Keratinocyte (primary cell): ENCODE measurements around the gene RIPK3. TPM values are rescaled to one million over a fixed set of nuclear protein-coding genes. Genes with fewer than 3 reads are reported as not detected.

Experiments
- DNase-seq: peaks from one replicate; pipeline ENCODE4 v3.0.0-alpha.2; 2011; ENCODE audit warnings: low read depth, missing footprints, low spot score
- FAIRE-seq: peaks from 2 replicates; lab custom pipeline; 2011; peaks lifted over from hg19 to GRCh38; lab: Jason Lieb, UNC
- H2AFZ ChIP-seq: 2 replicates; pipeline ENCODE4 v1.6.0; 2012; ENCODE audit warnings: low read length, control low read depth, inconsistent platforms; ENCODE audit not compliant: control insufficient read depth
- H3K27ac ChIP-seq: 2 replicates; pipeline ENCODE4 v1.5.1; 2011; ENCODE audit warnings: low read length; ENCODE audit not compliant: control insufficient read depth, insufficient read depth
- H3K27me3 ChIP-seq: 3 replicates; pipeline ENCODE4 v1.6.0; 2011; ENCODE audit warnings: low read length; ENCODE audit not compliant: control insufficient read depth, insufficient read depth; ENCODE audit errors: extremely low read depth
- H3K36me3 ChIP-seq, 2 experiments: 2 replicates in 1 of 2; 3 replicates in 1 of 2; pipeline ENCODE4 v1.5.1; 2011; ENCODE audit warnings: low read length in 2 of 2, mild to moderate bottlenecking in 1 of 2; ENCODE audit not compliant: control insufficient read depth in 2 of 2, insufficient read depth in 2 of 2; ENCODE audit errors: extremely low read depth in 1 of 2
- H3K4me1 ChIP-seq: 3 replicates; pipeline ENCODE4 v1.5.1; 2011; ENCODE audit warnings: low read length; ENCODE audit not compliant: control insufficient read depth, insufficient read depth; ENCODE audit errors: extremely low read depth
- H3K4me2 ChIP-seq: 3 replicates; pipeline ENCODE4 v1.6.0; 2011; ENCODE audit warnings: low read depth, low read length; ENCODE audit not compliant: control insufficient read depth, insufficient read depth; ENCODE audit errors: extremely low read depth
- H3K4me3 ChIP-seq, 3 experiments: fragments of 200-600 bp in 1 of 3; sonication (generic) in 1 of 3; 2 replicates in 2 of 3; 3 replicates in 1 of 3; pipeline ENCODE4 v1.5.1; 2011 to 2016; ENCODE audit warnings: low read length in 3 of 3, mild to moderate bottlenecking in 3 of 3, control low read depth in 2 of 3, inconsistent platforms in 1 of 3, low read depth in 1 of 3, mixed read lengths in 1 of 3, mixed run types in 1 of 3, moderate library complexity in 1 of 3; ENCODE audit not compliant: control insufficient read depth in 2 of 3, insufficient read depth in 2 of 3; ENCODE audit errors: extremely low read depth in 1 of 3
- H3K79me2 ChIP-seq: 2 replicates; pipeline ENCODE4 v1.6.0; 2012; ENCODE audit warnings: low read length; ENCODE audit not compliant: control insufficient read depth, insufficient read depth
- H3K9ac ChIP-seq: 3 replicates; pipeline ENCODE4 v1.6.0; 2011; ENCODE audit warnings: low read length; ENCODE audit not compliant: control insufficient read depth, insufficient read depth; ENCODE audit errors: extremely low read depth
- H3K9me1 ChIP-seq: 3 replicates; pipeline ENCODE4 v1.6.0; 2011; ENCODE audit warnings: low read length; ENCODE audit not compliant: control insufficient read depth, insufficient read depth; ENCODE audit errors: extremely low read depth
- H3K9me3 ChIP-seq: 2 replicates; pipeline ENCODE4 v1.5.1; 2012; ENCODE audit warnings: low read depth, low read length; ENCODE audit not compliant: control insufficient read depth
- H4K20me1 ChIP-seq: 3 replicates; pipeline ENCODE4 v1.6.0; 2011; ENCODE audit warnings: low read length; ENCODE audit not compliant: control insufficient read depth, insufficient read depth; ENCODE audit errors: extremely low read depth
- CTCF ChIP-seq, 3 experiments: IDR thresholded peaks in 1 of 3; conservative IDR thresholded peaks in 1 of 3; optimal IDR thresholded peaks in 1 of 3; 2 replicates in 2 of 3; 3 replicates in 1 of 3; pipeline versions ENCODE3 to v1.5.1; 2011; ENCODE audit warnings: low read length in 3 of 3, mild to moderate bottlenecking in 3 of 3, moderate library complexity in 2 of 3, control low read depth in 1 of 3, inconsistent platforms in 1 of 3; ENCODE audit not compliant: insufficient read depth in 2 of 3; ENCODE audit errors: extremely low read depth in 1 of 3
- EZH2 ChIP-seq: IDR thresholded peaks from one replicate; pipeline ENCODE4 v1.6.1; 2012; ENCODE audit warnings: inconsistent platforms, mild to moderate bottlenecking, low read length, moderate library complexity
- dilution Hi-C: fragments of 300-500 bp; cut with MboI; formaldehyde crosslinking; loops from one replicate; pipeline ENCODE4 v1.7.0; 2020; ENCODE audit warnings: low sequenced_read_pairs; ENCODE audit not compliant: extremely low pct_ligation_motif_present
- polyA plus RNA-seq, 5 experiments: library from polyadenylated mRNA; depleted of rRNA in 3 of 5; stranded (reverse) in 3 of 5; stranded (forward) in 1 of 5; unstranded in 1 of 5; fragments of >200 nt; gene quantifications; 1 replicate in 1 of 5; 2 replicates in 3 of 5; 3 replicates in 1 of 5; pipeline versions ENCODE4 v1.2.1 to v1.2.3, GENCODE V29; 2011 to 2012; ENCODE audit warnings: missing spikeins in 2 of 5, low read depth in 1 of 5, low replicate concordance in 1 of 5

RIPK3 gene
- polyA plus RNA-seq, 1 donor (not counting 4 experiments of a cell fraction or from before 2014, with no cell fraction given): 8.0 TPM

- H4K20me1 ChIP-seq: no peaks in the 10 kb centered on the region
- TF ChIP-seq EZH2: no peak
- TF ChIP-seq CTCF (optimal IDR thresholded peaks at IDR 0.05 in 1 of 3, IDR thresholded peaks at IDR 0.05 in 1 of 3, conservative IDR thresholded peaks at IDR 0.05 in 1 of 3; ENCODE audit: extremely low read depth in 1 of 3, insufficient read depth in 2 of 3, low read length in 3 of 3): no peak
- no peaks in the 10 kb centered on the region for H3K36me3 ChIP-seq
- no peak overlapping the region for H2AFZ ChIP-seq
- H3K27me3 ChIP-seq: peaks cover 6% of the 10 kb centered on the region
- H3K4me1 ChIP-seq: peaks cover 21% of the 10 kb centered on the region
- dilution Hi-C loops: no loop called here
- no peaks in the 10 kb centered on the region for H3K9me1 ChIP-seq
- no peak for FAIRE-seq
- no peak overlapping the region for H3K4me2 ChIP-seq
- no peak overlapping the region for H3K4me3 ChIP-seq
- H3K27ac ChIP-seq: no peak overlapping the region
- H3K9me3 ChIP-seq: no peaks in the 10 kb centered on the region
- no peak for DNase-seq
- no peak overlapping the region for H3K9ac ChIP-seq
- H3K79me2 ChIP-seq: no peaks in the 10 kb centered on the region
These were observed 10.1 kb downstream of the RIPK3 start for GRCh38 chr14:24329736-24330135.

GRCh38 chr14:24329073-24329663 is 10.6 kb downstream of the RIPK3 start:
- Histone ChIP-seq H3K79me2 (no peaks in the 10 kb centered on the region), H4K20me1 (no peaks in the 10 kb centered on the region), H3K9me3 (no peaks in the 10 kb centered on the region), H3K27me3 (peaks cover under 1% of the 10 kb centered on the region), H2AFZ (no peak overlapping the region), H3K9ac (no peak overlapping the region), H3K4me3 (no peak overlapping the region), H3K36me3 (no peaks in the 10 kb centered on the region), H3K4me1 (peaks cover 18% of the 10 kb centered on the region), H3K27ac (no peak overlapping the region), H3K9me1 (no peaks in the 10 kb centered on the region), H3K4me2 (no peak overlapping the region)
- no peak for FAIRE-seq
- TF ChIP-seq EZH2 (no peak), CTCF (optimal IDR thresholded peaks at IDR 0.05 in 1 of 3, IDR thresholded peaks at IDR 0.05 in 1 of 3, conservative IDR thresholded peaks at IDR 0.05 in 1 of 3; ENCODE audit: extremely low read depth in 1 of 3, insufficient read depth in 2 of 3, low read length in 3 of 3) (no peak)
- no peak for DNase-seq
- dilution Hi-C loops: no loop called here
